ENCODE results near the gene MTHFD1L.

MTHFD1L gene

GRCh38 chr6:151147118-151147832, 281.8 kb downstream of the MTHFD1L start:
- no peak for DNase-seq
- in situ Hi-C loops (cut with MboI; ENCODE audit: low pct_unique_long_range_greater_than_20kb, low sequenced_read_pairs), result no loop called here

DNA sequence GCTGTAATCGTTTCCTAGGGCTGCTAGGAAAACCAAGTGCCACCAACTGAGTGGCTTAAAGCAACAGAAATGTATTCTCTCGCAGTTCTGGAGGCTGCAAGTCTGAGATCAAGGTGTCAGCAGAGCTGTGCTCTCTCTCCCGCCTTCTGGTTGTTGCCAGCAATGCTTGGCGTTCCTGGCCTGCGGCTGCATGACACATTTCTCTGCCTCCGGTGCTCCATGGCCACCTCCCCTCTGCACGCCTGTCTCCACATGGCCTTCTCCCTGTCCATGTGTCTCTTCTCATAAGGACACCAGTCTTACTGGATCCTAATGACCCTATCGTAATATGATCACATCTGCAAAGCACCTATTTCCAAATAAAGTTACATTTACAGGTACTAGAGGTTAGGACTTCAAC, 282.6 kb downstream of the MTHFD1L start:
- in situ Hi-C loops (cut with MboI; ENCODE audit: low pct_unique_long_range_greater_than_20kb, low sequenced_read_pairs), result no loop called here

DNA sequence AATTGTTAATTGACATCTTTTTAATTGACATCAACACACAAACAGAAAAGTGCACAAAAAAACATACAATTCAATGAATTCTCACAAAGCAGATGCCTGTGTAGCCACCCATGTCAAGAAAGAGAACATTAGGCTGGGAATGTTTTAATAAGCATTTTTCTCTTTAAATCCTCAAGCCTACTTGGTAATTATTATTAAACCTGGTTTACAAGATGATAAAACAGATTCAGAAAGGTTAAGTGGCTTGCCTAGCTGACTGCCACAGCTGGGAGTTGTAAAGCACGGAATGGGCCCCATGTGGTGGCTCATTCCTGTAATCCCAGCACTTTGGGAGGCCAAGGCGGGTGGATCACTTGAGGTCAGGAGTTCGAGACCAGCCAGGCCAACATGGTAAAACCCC, 284.3 kb downstream of the MTHFD1L start:
- in situ Hi-C loops (cut with MboI; ENCODE audit: low pct_unique_long_range_greater_than_20kb, low sequenced_read_pairs), result no loop called here
- DNase-seq, result no peak

More for the DNA sequence above, 282.6 kb downstream of the MTHFD1L start:
- no peak for DNase-seq
